Stimulated activated memory B cell treated with anti-CD40 and anti-IgM and Interleukin-4, amounts not matched to agents 10 μg/mL and 1 μg/mL and 100 μg/mL, for 72 hours (primary cell): Measurements from ENCODE around the gene TALDO1.

Source experiments
- ATAC-seq: fragments of 150-1000 bp; cut with Tn5 transposase; 2 replicates; pipeline ENCODE4 v1.10.0; 2021
- H3K27ac Mint-ChIP-seq: one replicate; pipeline ENCODE4 v1.8.0; 2022; ENCODE audit warnings: mild to moderate bottlenecking, mixed read lengths
- H3K27me3 Mint-ChIP-seq: one replicate; pipeline ENCODE4 v1.8.0; 2022; ENCODE audit warnings: mixed read lengths
- H3K36me3 Mint-ChIP-seq: one replicate; pipeline ENCODE4 v1.8.0; 2022; ENCODE audit warnings: mixed read lengths
- H3K4me1 Mint-ChIP-seq: one replicate; pipeline ENCODE4 v1.8.0; 2022; ENCODE audit warnings: mixed read lengths
- H3K4me3 Mint-ChIP-seq: one replicate; pipeline ENCODE4 v1.8.0; 2022; ENCODE audit warnings: mild to moderate bottlenecking, moderate library complexity, mixed read lengths
- H3K9me3 Mint-ChIP-seq: one replicate; pipeline ENCODE4 v1.8.0; 2022; ENCODE audit warnings: mixed read lengths

The TALDO1 gene

GRCh38 chr11:791658-792534 lies 44.6 kb downstream of the TALDO1 start:
- H3K36me3 Mint-ChIP-seq, result peaks cover 32% of the 10 kb centered on the region
- peaks cover 29% of the 10 kb centered on the region for H3K27me3 Mint-ChIP-seq
- peaks cover 24% of the 10 kb centered on the region for H3K4me1 Mint-ChIP-seq
- no peaks in the 10 kb centered on the region for H3K9me3 Mint-ChIP-seq
- ATAC-seq, result no peak
- no peak overlapping the region for H3K27ac Mint-ChIP-seq
- no peak overlapping the region for H3K4me3 Mint-ChIP-seq

- H3K36me3 Mint-ChIP-seq, result peaks cover 32% of the 10 kb centered on the region
- no peaks in the 10 kb centered on the region for H3K9me3 Mint-ChIP-seq
- H3K27ac Mint-ChIP-seq, result no peak overlapping the region
- no peak overlapping the region for H3K4me3 Mint-ChIP-seq
- no peak for ATAC-seq
- H3K4me1 Mint-ChIP-seq, result peaks cover 28% of the 10 kb centered on the region
- H3K27me3 Mint-ChIP-seq, result peaks cover 28% of the 10 kb centered on the region
Measured at GRCh38 chr11:792535-792821, 45.2 kb downstream of the TALDO1 start.

- H3K9me3 Mint-ChIP-seq, result no peaks in the 10 kb centered on the region
- H3K27me3 Mint-ChIP-seq, result peaks cover 24% of the 10 kb centered on the region
- peaks cover 25% of the 10 kb centered on the region for H3K4me1 Mint-ChIP-seq
- H3K27ac Mint-ChIP-seq, result no peak overlapping the region
- ATAC-seq, result no peak
- H3K36me3 Mint-ChIP-seq, result peaks cover 32% of the 10 kb centered on the region
- peak overlapping the region; percentile 15 for H3K4me3 Mint-ChIP-seq
Measured at GRCh38 chr11:792873-793272, 45.6 kb downstream of the TALDO1 start.

- Mint-ChIP-seq H3K27ac (no peak overlapping the region), H3K36me3 (peaks cover 32% of the 10 kb centered on the region), H3K9me3 (no peaks in the 10 kb centered on the region), H3K4me1 (peaks cover 22% of the 10 kb centered on the region), H3K27me3 (peaks cover 17% of the 10 kb centered on the region), H3K4me3 (no peak overlapping the region)
- ATAC-seq, result no peak
Measured at GRCh38 chr11:793556-793955, 46.3 kb downstream of the TALDO1 start.

- Mint-ChIP-seq H3K36me3 (peaks cover 32% of the 10 kb centered on the region), H3K27ac (no peak overlapping the region), H3K4me1 (peaks cover 22% of the 10 kb centered on the region), H3K27me3 (peaks cover 11% of the 10 kb centered on the region), H3K4me3 (peak overlapping the region; percentile 5), H3K9me3 (no peaks in the 10 kb centered on the region)
- ATAC-seq, result no peak
Measured at GRCh38 chr11:794013-794765, 46.9 kb downstream of the TALDO1 start.

- Mint-ChIP-seq H3K27me3 (peaks cover 10% of the 10 kb centered on the region), H3K36me3 (peaks cover 32% of the 10 kb centered on the region), H3K4me3 (peak overlapping the region; percentile 88), H3K4me1 (peaks cover 17% of the 10 kb centered on the region), H3K27ac (no peak overlapping the region), H3K9me3 (no peaks in the 10 kb centered on the region)
- ATAC-seq, result no peak
Measured at GRCh38 chr11:794766-795633, 47.7 kb downstream of the TALDO1 start.

- peaks cover 3% of the 10 kb centered on the region for H3K27me3 Mint-ChIP-seq
- H3K27ac Mint-ChIP-seq, result peak overlapping the region; percentile 87
- H3K4me1 Mint-ChIP-seq, result peaks cover 17% of the 10 kb centered on the region
- peaks cover 26% of the 10 kb centered on the region for H3K36me3 Mint-ChIP-seq
- ATAC-seq, result peak; percentile 62
- no peaks in the 10 kb centered on the region for H3K9me3 Mint-ChIP-seq
- H3K4me3 Mint-ChIP-seq, result peak overlapping the region; percentile 88
Measured at GRCh38 chr11:795634-796564, 48.6 kb downstream of the TALDO1 start.

- peaks cover 26% of the 10 kb centered on the region for H3K36me3 Mint-ChIP-seq
- ATAC-seq, result no peak
- peak overlapping the region; percentile 87 for H3K27ac Mint-ChIP-seq
- peak overlapping the region; percentile 88 for H3K4me3 Mint-ChIP-seq
- no peaks in the 10 kb centered on the region for H3K9me3 Mint-ChIP-seq
- no peaks in the 10 kb centered on the region for H3K27me3 Mint-ChIP-seq
- H3K4me1 Mint-ChIP-seq, result peaks cover 17% of the 10 kb centered on the region
Measured at GRCh38 chr11:796565-797295, 49.5 kb downstream of the TALDO1 start.

GRCh38 chr11:797296-798092 lies 50.2 kb downstream of the TALDO1 start:
- ATAC-seq, result peak; percentile 78
- peak overlapping the region; percentile 87 for H3K27ac Mint-ChIP-seq
- H3K9me3 Mint-ChIP-seq, result no peaks in the 10 kb centered on the region
- H3K36me3 Mint-ChIP-seq, result peaks cover 21% of the 10 kb centered on the region
- peak overlapping the region; percentile 88 for H3K4me3 Mint-ChIP-seq
- H3K4me1 Mint-ChIP-seq, result peaks cover 17% of the 10 kb centered on the region
- no peaks in the 10 kb centered on the region for H3K27me3 Mint-ChIP-seq

- H3K9me3 Mint-ChIP-seq, result no peaks in the 10 kb centered on the region
- peaks cover 15% of the 10 kb centered on the region for H3K36me3 Mint-ChIP-seq
- H3K4me1 Mint-ChIP-seq, result peaks cover 17% of the 10 kb centered on the region
- H3K27me3 Mint-ChIP-seq, result no peaks in the 10 kb centered on the region
- peak; percentile 84 for ATAC-seq
- H3K4me3 Mint-ChIP-seq, result peak within 1 kb of the TSS; percentile 88
- H3K27ac Mint-ChIP-seq, result peak within 1 kb of the TSS; percentile 87
Measured at GRCh38 chr11:798093-798713, 50.9 kb downstream of the TALDO1 start, which contains the start of gene SLC25A22. SLC25A22 (minus strand) TSS chr11:798281; CDS start chr11:795006, 3,275 bp downstream.

GRCh38 chr11:799641-800316 lies 52.5 kb downstream of the TALDO1 start:
- Mint-ChIP-seq H3K4me3 (no peak overlapping the region), H3K4me1 (peaks cover 25% of the 10 kb centered on the region), H3K27ac (no peak overlapping the region), H3K36me3 (peaks cover 6% of the 10 kb centered on the region), H3K27me3 (no peaks in the 10 kb centered on the region), H3K9me3 (no peaks in the 10 kb centered on the region)
- no peak for ATAC-seq

- Mint-ChIP-seq H3K9me3 (no peaks in the 10 kb centered on the region), H3K4me3 (no peak overlapping the region), H3K27ac (no peak overlapping the region), H3K27me3 (no peaks in the 10 kb centered on the region), H3K36me3 (peaks cover 6% of the 10 kb centered on the region), H3K4me1 (peaks cover 25% of the 10 kb centered on the region)
- no peak for ATAC-seq
Measured at GRCh38 chr11:800473-800872, 53.2 kb downstream of the TALDO1 start.
